IMR-90 (cell line): ENCODE data around the gene EIF5A2.
A peak's percentile ranks its signal among the peaks of the same experiment; 100 is the strongest.

ENCODE experiments used
- CEBPB ChIP-seq: IDR thresholded peaks from 2 replicates; pipeline ENCODE4 v1.6.1; 2012; ENCODE audit warnings: low read depth, low read length, improper control_type of control experiment
- CHD1 ChIP-seq: IDR thresholded peaks from 2 replicates; pipeline ENCODE4 v1.6.1; 2012; ENCODE audit warnings: low read depth, low read length, improper control_type of control experiment
- CTCF ChIP-seq: conservative IDR thresholded peaks from 2 replicates; pipeline ENCODE4 v1.5.1; 2012; ENCODE audit warnings: mild to moderate bottlenecking, low read depth, low read length, improper control_type of control experiment
- ELK1 ChIP-seq: fragments of 150-350 bp; IDR thresholded peaks from 2 replicates; pipeline ENCODE4 v1.6.1; 2016; ENCODE audit warnings: low read depth, mild to moderate bottlenecking, low read length, moderate library complexity, borderline replicate concordance
- POLR2A ChIP-seq: IDR thresholded peaks from 2 replicates; pipeline ENCODE4 v1.6.1; 2012; ENCODE audit warnings: mild to moderate bottlenecking, low read depth, low read length
- RAD21 ChIP-seq: IDR thresholded peaks from 2 replicates; pipeline ENCODE4 v1.6.1; 2012; ENCODE audit warnings: low read length, improper control_type of control experiment
- SMC3 ChIP-seq: fragments of 150-350 bp; IDR thresholded peaks from 2 replicates; pipeline ENCODE4 v1.6.1; 2016; ENCODE audit warnings: low read depth, mild to moderate bottlenecking, antibody characterized with exemption, low read length, moderate library complexity
- USF2 ChIP-seq: fragments of 150-350 bp; IDR thresholded peaks from 2 replicates; pipeline ENCODE4 v1.6.1; 2017; ENCODE audit warnings: mild to moderate bottlenecking, antibody characterized with exemption, low read length, low read depth

GRCh38 chr3:170907637-170908234 is 701 bp downstream of the EIF5A2 start:
- TF ChIP-seq CTCF (no peak), RAD21 (no peak), SMC3 (no peak), USF2 (no peak), ELK1 (no peak), CEBPB (peak; percentile 52), CHD1 (no peak), POLR2A (no peak)
